Activated CD8-positive, alpha-beta T cell treated with anti-CD3 and anti-CD28 coated beads for 36 hours (primary cell): ENCODE results near the gene SLC30A7. TPM values are rescaled to one million over a fixed set of nuclear protein-coding genes. Genes with fewer than 3 reads are reported as not detected.
A peak's percentile ranks its signal among the peaks of the same experiment; 100 is the strongest.
"Not testable (repeated sequence)": the region's sequence is repeated elsewhere in the genome, so short reads cannot be mapped to it uniquely, and the experiment has no call there.

Experiments used
- ATAC-seq: fragments of 200-7000 bp; cut with Tn5 transposase; one replicate; pipeline ENCODE4 v1.10.0; 2021; ENCODE audit warnings: mild to moderate bottlenecking, moderate library complexity
- CTCF ChIA-PET: fragments of 350-600 bp; sonication (Branson Sonifier 250); formaldehyde crosslinking; loops from one replicate; lab custom pipeline; 2021; ENCODE audit warnings: antibody characterized with exemption; lab: Charles Lee
- POLR2A ChIA-PET: fragments of 350-600 bp; sonication (Branson Sonifier 250); formaldehyde crosslinking; loops from one replicate; lab custom pipeline; 2021; ENCODE audit warnings: antibody characterized with exemption; lab: Charles Lee
- DNase-seq: peaks from one replicate; pipeline ENCODE4 v3.0.0-alpha.2; 2020
- H3K27ac Mint-ChIP-seq: one replicate; pipeline ENCODE4 v1.8.0; 2021; ENCODE audit warnings: mild to moderate bottlenecking, mixed read lengths
- H3K27me3 Mint-ChIP-seq: one replicate; pipeline ENCODE4 v1.8.0; 2021; ENCODE audit warnings: mixed read lengths
- H3K36me3 Mint-ChIP-seq: one replicate; pipeline ENCODE4 v1.8.0; 2021; ENCODE audit warnings: low read depth, mixed read lengths
- H3K4me1 Mint-ChIP-seq: one replicate; pipeline ENCODE4 v1.8.0; 2021; ENCODE audit warnings: low read depth, mixed read lengths
- H3K4me3 Mint-ChIP-seq: one replicate; pipeline ENCODE4 v1.8.0; 2021; ENCODE audit warnings: mild to moderate bottlenecking, moderate library complexity, mixed read lengths
- H3K9me3 Mint-ChIP-seq: one replicate; pipeline ENCODE4 v1.8.0; 2021; ENCODE audit warnings: mixed read lengths
- intact Hi-C: fragments of 100-400 bp; cut with micrococcal nuclease; formaldehyde crosslinking; loops from one replicate; pipeline ENCODE4 v1.10.0; 2022
- total RNA-seq, 2 experiments: library from RNA; stranded (reverse); gene quantifications; one replicate each; pipeline ENCODE4 v1.2.3, GENCODE V29; 2021
- TF ChIP-seq, protein P1 (sequence below): fragments of 200-600 bp; IDR thresholded peaks from one replicate; pipeline ENCODE4 v1.8.0; 2022; ENCODE audit warnings: antibody characterized with exemption, mild to moderate bottlenecking

SLC30A7 gene
- total RNA-seq, 2 experiments from 2014 or later = 32.0 to 36.1 TPM

- Mint-ChIP-seq H3K4me3 (peak overlapping the region; percentile 71), H3K27ac (peak overlapping the region; percentile 93), H3K36me3 (peaks cover 83% of the 10 kb centered on the region), H3K27me3 (peaks cover 2% of the 10 kb centered on the region), H3K9me3 (peaks cover 18% of the 10 kb centered on the region), H3K4me1 (peaks cover 37% of the 10 kb centered on the region)
- DNase-seq = peak; percentile 40
- peak; percentile 78 for ATAC-seq
- ChIA-PET POLR2A (interaction anchor here (1.1 to 2.0 kb wide), 3 partner anchors 10 to 23 kb away, joined by 3 to 6 read pairs (median 5); no protein-coding TSS in a partner anchor), CTCF (interaction anchor here (1.1 to 2.0 kb wide), 5 partner anchors 12 to 349 kb away, joined by 3 to 5 read pairs (median 5); no protein-coding TSS in a partner anchor)
- TF ChIP-seq, protein P1, sequence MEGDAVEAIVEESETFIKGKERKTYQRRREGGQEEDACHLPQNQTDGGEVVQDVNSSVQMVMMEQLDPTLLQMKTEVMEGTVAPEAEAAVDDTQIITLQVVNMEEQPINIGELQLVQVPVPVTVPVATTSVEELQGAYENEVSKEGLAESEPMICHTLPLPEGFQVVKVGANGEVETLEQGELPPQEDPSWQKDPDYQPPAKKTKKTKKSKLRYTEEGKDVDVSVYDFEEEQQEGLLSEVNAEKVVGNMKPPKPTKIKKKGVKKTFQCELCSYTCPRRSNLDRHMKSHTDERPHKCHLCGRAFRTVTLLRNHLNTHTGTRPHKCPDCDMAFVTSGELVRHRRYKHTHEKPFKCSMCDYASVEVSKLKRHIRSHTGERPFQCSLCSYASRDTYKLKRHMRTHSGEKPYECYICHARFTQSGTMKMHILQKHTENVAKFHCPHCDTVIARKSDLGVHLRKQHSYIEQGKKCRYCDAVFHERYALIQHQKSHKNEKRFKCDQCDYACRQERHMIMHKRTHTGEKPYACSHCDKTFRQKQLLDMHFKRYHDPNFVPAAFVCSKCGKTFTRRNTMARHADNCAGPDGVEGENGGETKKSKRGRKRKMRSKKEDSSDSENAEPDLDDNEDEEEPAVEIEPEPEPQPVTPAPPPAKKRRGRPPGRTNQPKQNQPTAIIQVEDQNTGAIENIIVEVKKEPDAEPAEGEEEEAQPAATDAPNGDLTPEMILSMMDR = no peak
- intact Hi-C loops = loop anchor here (5.0 kb wide), 2 partner anchors 66 to 296 kb away; partner anchors contain the start of gene S1PR1
These were observed 45.2 kb downstream of the SLC30A7 start for GRCh38 chr1:100941098-100941527.

DNA sequence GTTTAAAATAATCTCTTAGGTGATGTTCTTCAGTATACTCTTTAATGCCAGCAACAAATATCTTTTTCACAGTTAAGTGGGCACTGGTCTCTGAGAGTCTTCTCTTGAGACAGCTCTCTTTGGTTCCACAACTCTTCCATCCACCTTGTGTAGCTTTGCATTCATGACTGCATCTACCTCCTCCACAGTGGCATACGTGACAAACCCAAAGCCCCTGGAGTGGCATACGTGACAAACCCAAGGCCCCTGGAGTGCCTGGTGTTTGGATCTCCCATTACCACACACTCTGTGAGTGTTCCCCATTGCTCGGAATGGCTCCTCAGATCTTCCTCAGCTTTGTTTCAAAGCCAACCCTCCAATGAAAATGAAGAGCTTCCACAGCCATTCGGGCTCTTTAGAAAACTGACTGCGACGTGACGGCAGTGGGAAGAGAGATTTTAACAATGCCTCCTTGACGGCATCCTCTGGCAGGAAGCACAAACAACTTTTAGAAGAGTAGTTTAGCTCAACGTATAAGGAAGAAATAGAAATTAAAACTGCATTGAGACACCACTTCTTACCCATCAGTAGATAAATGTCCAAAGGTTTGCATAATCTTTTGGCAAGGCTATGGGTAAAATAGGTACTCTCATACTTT is 45.8 kb downstream of the SLC30A7 start:
- H3K27me3 Mint-ChIP-seq = peaks cover 2% of the 10 kb centered on the region
- intact Hi-C loops = loop anchor here (5.0 kb wide), 2 partner anchors 66 to 296 kb away; partner anchors contain the start of gene S1PR1
- ATAC-seq (no peak), DNase-seq (no peak)
- TF ChIP-seq, protein P1 = no peak
- H3K9me3 Mint-ChIP-seq = peaks cover 22% of the 10 kb centered on the region
- H3K4me3 Mint-ChIP-seq = no peak overlapping the region
- peaks cover 83% of the 10 kb centered on the region for H3K36me3 Mint-ChIP-seq
- peaks cover 37% of the 10 kb centered on the region for H3K4me1 Mint-ChIP-seq
- CTCF ChIA-PET = interaction anchor here (0.9 to 2.0 kb wide), 5 partner anchors 12 to 349 kb away, joined by 3 to 5 read pairs (median 5); no protein-coding TSS in a partner anchor
- peak overlapping the region; percentile 93 for H3K27ac Mint-ChIP-seq
- POLR2A ChIA-PET = interaction anchor here (1.1 to 2.0 kb wide), 3 partner anchors 9 to 24 kb away, joined by 3 to 6 read pairs (median 5); no protein-coding TSS in a partner anchor

DNA sequence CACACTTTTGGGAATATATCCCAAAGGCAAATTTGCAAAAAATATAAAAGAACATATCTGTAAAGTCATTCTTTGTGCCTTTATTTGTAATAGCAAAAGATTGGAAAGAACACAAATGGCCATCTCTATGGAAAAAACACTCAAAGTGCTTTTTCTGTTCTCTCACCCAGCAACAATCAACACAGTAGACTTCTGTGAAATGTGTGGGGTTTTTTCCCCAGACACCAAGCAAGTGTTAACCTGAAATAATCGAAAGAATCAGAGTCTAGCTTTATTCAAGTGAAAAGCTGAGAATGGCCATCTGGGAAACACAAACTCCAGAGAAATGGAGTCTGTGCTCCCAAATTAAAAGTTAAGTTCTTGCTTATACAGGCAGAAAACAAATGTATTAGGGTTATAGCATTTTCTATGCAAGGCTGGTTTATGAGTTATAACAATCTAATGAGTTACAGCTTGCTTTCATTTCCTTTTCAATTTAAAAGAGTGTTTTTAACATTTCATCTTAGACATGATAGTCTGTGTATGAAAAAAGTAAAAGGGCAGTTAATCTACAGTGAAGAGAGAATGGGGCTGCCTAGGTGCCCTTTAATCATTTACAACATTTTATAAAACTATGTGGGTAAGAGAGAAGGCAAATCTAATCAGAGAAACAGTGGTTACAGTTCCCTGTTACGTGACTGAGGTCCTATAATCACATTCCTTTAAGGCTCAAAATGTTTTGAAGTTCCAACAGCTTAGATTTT is 46.6 kb downstream of the SLC30A7 start:
- H3K27me3 Mint-ChIP-seq = peaks cover 2% of the 10 kb centered on the region
- H3K4me3 Mint-ChIP-seq = no peak overlapping the region
- DNase-seq = no peak
- TF ChIP-seq, protein P1 = no peak
- H3K4me1 Mint-ChIP-seq = peaks cover 42% of the 10 kb centered on the region
- intact Hi-C loops = loop anchor here (5.0 kb wide), 2 partner anchors 65 to 295 kb away; partner anchors contain the start of gene S1PR1
- peak overlapping the region; percentile 93 for H3K27ac Mint-ChIP-seq
- ATAC-seq = no peak
- POLR2A ChIA-PET = interaction anchor here (0.8 to 2.0 kb wide), 3 partner anchors 16 to 351 kb away, joined by 3 to 6 read pairs (median 3); no protein-coding TSS in a partner anchor
- CTCF ChIA-PET = interaction anchor here (0.9 to 2.0 kb wide), 4 partner anchors 22 to 346 kb away, joined by 3 to 5 read pairs (median 4); no protein-coding TSS in a partner anchor
- H3K9me3 Mint-ChIP-seq = peaks cover 27% of the 10 kb centered on the region
- H3K36me3 Mint-ChIP-seq = peaks cover 84% of the 10 kb centered on the region

GRCh38 chr1:100943533-100943932 is 47.6 kb downstream of the SLC30A7 start:
- Mint-ChIP-seq H3K4me3 (no peak overlapping the region), H3K36me3 (peaks cover 84% of the 10 kb centered on the region), H3K4me1 (peaks cover 48% of the 10 kb centered on the region), H3K9me3 (peaks cover 32% of the 10 kb centered on the region), H3K27ac (peak overlapping the region; percentile 93), H3K27me3 (peaks cover 2% of the 10 kb centered on the region)
- no peak for DNase-seq
- intact Hi-C loops = loop anchor here (5.0 kb wide), 2 partner anchors 64 to 294 kb away; partner anchors contain the start of gene S1PR1
- no peak for ATAC-seq
- ChIA-PET POLR2A (no interaction called here), CTCF (interaction anchor here (0.5 to 1.3 kb wide), 3 partner anchors 23 to 173 kb away, joined by 3 read pairs; no protein-coding TSS in a partner anchor)
- TF ChIP-seq, protein P1 = no peak

DNA sequence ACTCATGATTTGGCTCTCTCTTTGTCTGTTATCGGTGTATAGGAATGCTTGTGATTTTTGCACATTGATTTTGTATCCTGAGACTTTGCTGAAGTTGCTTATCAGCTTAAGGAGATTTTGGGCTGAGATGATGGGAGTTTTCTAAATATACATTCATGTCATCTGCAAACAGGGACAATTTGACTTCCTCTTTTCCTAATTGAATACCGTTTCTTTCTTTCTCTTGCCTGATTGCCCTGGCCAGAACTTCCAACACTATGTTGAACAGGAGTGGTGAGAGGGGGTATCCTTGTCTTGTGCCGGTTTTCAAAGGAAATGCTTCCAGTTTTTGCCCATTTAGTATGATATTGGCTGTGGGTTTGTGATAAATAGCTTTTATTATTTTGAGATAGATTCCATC is 50.2 kb downstream of the SLC30A7 start:
- intact Hi-C loops, ATAC-seq, H3K27ac Mint-ChIP-seq, H3K27me3 Mint-ChIP-seq, POLR2A ChIA-PET, H3K4me3 Mint-ChIP-seq, DNase-seq: not testable (repeated sequence)
- CTCF ChIA-PET = interaction anchor here (0.7 to 1.6 kb wide), 2 partner anchors 18 to 342 kb away, joined by 3 read pairs; no protein-coding TSS in a partner anchor
- H3K4me1 Mint-ChIP-seq = peaks cover 58% of the 10 kb centered on the region
- peaks cover 91% of the 10 kb centered on the region for H3K36me3 Mint-ChIP-seq
- H3K9me3 Mint-ChIP-seq = peaks cover 41% of the 10 kb centered on the region

DNA sequence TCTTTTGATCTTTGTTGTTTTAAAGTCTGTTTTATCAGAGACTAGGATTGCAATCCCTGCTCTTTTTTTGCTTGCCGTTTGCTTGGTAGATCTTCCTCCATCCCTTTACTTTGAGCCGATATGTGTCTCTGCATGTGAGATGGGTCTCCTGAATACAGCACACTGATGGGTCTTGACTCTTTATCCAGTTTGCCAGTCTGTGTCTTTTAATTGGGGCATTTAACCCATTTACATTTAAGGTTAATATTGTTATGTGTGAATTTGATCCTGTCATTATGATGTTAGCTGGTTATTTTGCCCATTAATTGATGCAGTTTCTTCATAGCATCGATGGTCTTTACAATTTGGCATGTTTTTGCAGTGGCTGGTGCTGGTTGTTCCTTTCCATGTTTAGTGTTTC is 51.9 kb downstream of the SLC30A7 start:
- POLR2A ChIA-PET, CTCF ChIA-PET, intact Hi-C loops: not testable (repeated sequence)

DNA sequence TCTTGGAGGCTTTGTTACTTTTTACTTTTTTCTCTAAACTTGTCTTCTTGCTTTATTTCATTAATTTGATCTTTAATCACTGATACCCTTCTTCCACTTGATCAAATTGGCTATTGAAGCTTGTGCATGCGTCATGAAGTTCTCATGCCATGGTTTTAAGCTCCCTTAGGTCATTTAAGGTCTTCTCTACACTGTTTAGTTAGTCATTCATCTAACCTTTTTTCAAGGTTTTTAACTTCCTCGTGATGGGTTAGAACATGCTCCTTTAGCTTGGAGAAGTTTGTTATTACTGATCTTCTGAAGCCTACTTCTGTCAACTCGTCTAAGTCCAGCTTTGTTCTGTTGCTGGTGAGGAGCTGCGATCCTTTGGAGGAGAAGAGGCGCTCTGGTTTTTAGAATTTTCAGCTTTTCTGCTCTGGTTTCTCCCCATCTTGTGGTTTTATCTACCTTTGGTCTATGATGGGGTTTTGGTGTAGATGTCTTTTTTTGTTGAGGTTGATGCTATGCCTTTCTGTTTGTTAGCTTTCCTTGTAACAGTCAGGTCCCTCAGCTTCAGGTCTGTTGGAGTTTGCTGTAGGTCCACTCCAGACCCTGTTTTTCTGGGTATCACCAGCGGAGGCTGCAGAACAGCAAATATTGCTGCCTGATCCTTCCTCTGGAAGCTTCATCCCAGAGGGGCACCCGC is 53.0 kb downstream of the SLC30A7 start:
- intact Hi-C loops, H3K4me3 Mint-ChIP-seq, H3K27me3 Mint-ChIP-seq, ATAC-seq, DNase-seq: not testable (repeated sequence)
- Mint-ChIP-seq H3K27ac (peak overlapping the region; percentile 84), H3K36me3 (peaks cover 92% of the 10 kb centered on the region), H3K9me3 (peaks cover 55% of the 10 kb centered on the region), H3K4me1 (peaks cover 51% of the 10 kb centered on the region)
- POLR2A ChIA-PET = interaction anchor here (1.0 to 1.1 kb wide), 2 partner anchors 22 to 335 kb away, joined by 3 to 5 read pairs; no protein-coding TSS in a partner anchor
- CTCF ChIA-PET = interaction anchor here (0.7 to 1.9 kb wide), 3 partner anchors 10 to 339 kb away, joined by 3 to 7 read pairs (median 4); no protein-coding TSS in a partner anchor

More for the DNA sequence above, 51.9 kb downstream of the SLC30A7 start:
- peaks cover 48% of the 10 kb centered on the region for H3K4me1 Mint-ChIP-seq
- ATAC-seq, H3K4me3 Mint-ChIP-seq, DNase-seq, H3K27me3 Mint-ChIP-seq, H3K27ac Mint-ChIP-seq: not testable (repeated sequence)
- H3K9me3 Mint-ChIP-seq = peaks cover 52% of the 10 kb centered on the region
- peaks cover 91% of the 10 kb centered on the region for H3K36me3 Mint-ChIP-seq
